Progenitor cell of endocrine pancreas (in vitro differentiated cells): ENCODE measurements around the gene DSC2. TPM values are rescaled to one million over a fixed set of nuclear protein-coding genes. Genes with fewer than 3 reads are reported as not detected.

Source experiments
- DNase-seq: peaks from one replicate; pipeline ENCODE4 v3.0.0; 2021; ENCODE audit warnings: low spot score; ENCODE audit not compliant: unreplicated experiment
- H3K27ac Mint-ChIP-seq: 2 replicates; pipeline ENCODE4 v1.8.0; 2021; ENCODE audit warnings: mild to moderate bottlenecking, moderate library complexity, mixed read lengths
- H3K27me3 Mint-ChIP-seq: 2 replicates; pipeline ENCODE4 v1.8.0; 2021; ENCODE audit warnings: mixed read lengths
- H3K36me3 Mint-ChIP-seq: 2 replicates; pipeline ENCODE4 v1.8.0; 2022; ENCODE audit warnings: mixed read lengths; ENCODE audit not compliant: insufficient read depth
- H3K4me1 Mint-ChIP-seq: 2 replicates; pipeline ENCODE4 v1.8.0; 2021; ENCODE audit warnings: low read depth, mixed read lengths
- H3K4me3 Mint-ChIP-seq: 2 replicates; pipeline ENCODE4 v1.8.0; 2021; ENCODE audit warnings: low read depth, mild to moderate bottlenecking, moderate library complexity, mixed read lengths
- H3K9me3 Mint-ChIP-seq: 2 replicates; pipeline ENCODE4 v1.8.0; 2021; ENCODE audit warnings: low read depth, mixed read lengths
- CTCF ChIP-seq: fragments of 200-600 bp; sonication (generic); IDR thresholded peaks from one replicate; pipeline ENCODE4 v1.5.0; 2021; ENCODE audit warnings: antibody characterized with exemption, mild to moderate bottlenecking; ENCODE audit not compliant: unreplicated experiment
- total RNA-seq: library from RNA; stranded (reverse); gene quantifications from 2 replicates; pipeline ENCODE4 v1.2.1, GENCODE V29; 2021

DSC2 gene
- total RNA-seq, 1 donor from 2014 or later, result 94.1 TPM

GRCh38 chr18:31116853-31117595, 14.8 kb upstream of the DSC2 start:
- Mint-ChIP-seq H3K4me3 (no peak overlapping the region), H3K27ac (no peak overlapping the region), H3K4me1 (peaks cover 5% of the 10 kb centered on the region), H3K9me3 (no peaks in the 10 kb centered on the region), H3K27me3 (no peaks in the 10 kb centered on the region), H3K36me3 (no peaks in the 10 kb centered on the region)
- no peak for TF ChIP-seq CTCF
- no peak for DNase-seq

- H3K36me3 Mint-ChIP-seq, result no peaks in the 10 kb centered on the region
- no peak for DNase-seq
- H3K27ac Mint-ChIP-seq, result no peak overlapping the region
- no peak overlapping the region for H3K4me3 Mint-ChIP-seq
- no peak for TF ChIP-seq CTCF
- H3K4me1 Mint-ChIP-seq, result peaks cover 2% of the 10 kb centered on the region
- H3K27me3 Mint-ChIP-seq, result no peaks in the 10 kb centered on the region
- H3K9me3 Mint-ChIP-seq, result no peaks in the 10 kb centered on the region
These were observed 10.6 kb upstream of the DSC2 start for GRCh38 chr18:31112804-31113203.

- no peak for DNase-seq
- Mint-ChIP-seq H3K9me3 (no peaks in the 10 kb centered on the region), H3K4me3 (no peak overlapping the region), H3K27me3 (no peaks in the 10 kb centered on the region), H3K27ac (no peak overlapping the region), H3K36me3 (no peaks in the 10 kb centered on the region), H3K4me1 (peaks cover 15% of the 10 kb centered on the region)
- no peak for TF ChIP-seq CTCF
These were observed 3.5 kb upstream of the DSC2 start for GRCh38 chr18:31105733-31106132.

- H3K4me1 Mint-ChIP-seq, result peaks cover 25% of the 10 kb centered on the region
- H3K36me3 Mint-ChIP-seq, result no peaks in the 10 kb centered on the region
- no peak for TF ChIP-seq CTCF
- no peak overlapping the region for H3K4me3 Mint-ChIP-seq
- DNase-seq, result no peak
- no peak overlapping the region for H3K27ac Mint-ChIP-seq
- H3K27me3 Mint-ChIP-seq, result no peaks in the 10 kb centered on the region
- no peaks in the 10 kb centered on the region for H3K9me3 Mint-ChIP-seq
These were observed 2.2 kb upstream of the DSC2 start for GRCh38 chr18:31104444-31104843.

- Mint-ChIP-seq H3K27me3 (no peaks in the 10 kb centered on the region), H3K9me3 (no peaks in the 10 kb centered on the region), H3K4me1 (peaks cover 33% of the 10 kb centered on the region), H3K4me3 (peak overlapping the region; percentile 48), H3K36me3 (peaks cover 2% of the 10 kb centered on the region), H3K27ac (no peak overlapping the region)
- no peak for DNase-seq
- no peak for TF ChIP-seq CTCF
These were observed 1.2 kb upstream of the DSC2 start for GRCh38 chr18:31103423-31103822.
